SU-DHL-6 (cell line): Measurements from ENCODE around the gene S1PR2.

Experiments used
- CTCF ChIP-seq: fragments of 200-600 bp; sonication (generic); IDR thresholded peaks from one replicate; pipeline ENCODE4 v1.5.1; 2017; ENCODE audit warnings: antibody characterized with exemption, mild to moderate bottlenecking, low read length, moderate library complexity; ENCODE audit not compliant: insufficient read depth, poor library complexity, severe bottlenecking
- EZH2phosphoT487 ChIP-seq: fragments of 200-600 bp; sonication (generic), shearing (Covaris generic); conservative IDR thresholded peaks from 2 replicates; pipeline ENCODE4 v1.6.1; 2018; ENCODE audit warnings: mild to moderate bottlenecking, antibody characterized with exemption, low read length, moderate library complexity, mixed read lengths

DNA sequence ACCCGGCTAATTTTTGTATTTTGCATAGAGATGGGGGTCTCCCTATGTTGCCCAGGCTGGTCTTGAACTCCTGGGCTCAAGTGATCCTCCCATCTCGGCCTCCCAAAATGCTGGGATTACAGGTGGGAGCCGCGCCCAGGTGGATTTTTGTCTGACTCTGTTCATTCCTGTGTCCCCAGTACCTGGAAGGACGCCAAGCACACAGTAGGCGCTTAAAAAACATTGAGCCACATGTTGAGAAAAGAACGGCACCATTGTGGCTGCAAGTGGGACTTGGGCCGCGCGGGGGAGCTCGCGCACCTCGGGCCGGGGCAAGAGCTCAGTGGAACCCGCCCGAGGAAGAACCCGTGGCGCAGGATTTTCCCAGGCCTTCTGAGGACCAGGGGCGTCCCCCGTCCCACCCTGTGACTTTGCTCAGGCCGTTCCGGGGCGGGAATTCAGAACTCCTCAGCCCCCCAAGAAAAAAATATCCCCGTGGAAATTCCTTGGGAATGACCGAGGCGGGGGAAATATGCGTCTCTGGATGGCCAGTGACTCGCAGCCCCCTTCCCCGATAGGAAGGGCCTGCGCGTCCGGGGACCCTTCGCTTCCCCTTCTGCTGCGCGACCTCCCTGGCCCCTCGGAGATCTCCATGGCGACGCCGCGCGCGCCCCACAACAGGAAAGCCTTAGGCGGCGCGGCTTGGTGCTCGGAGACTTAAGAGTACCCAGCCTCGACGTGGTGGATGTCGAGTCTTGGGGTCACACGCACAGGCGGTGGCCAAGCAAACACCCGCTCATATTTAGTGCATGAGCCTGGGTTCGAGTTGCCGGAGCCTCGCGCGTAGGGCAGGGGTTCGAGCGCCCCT lies 38.4 kb upstream of the S1PR2 start:
- TF ChIP-seq CTCF (peak; percentile 79), EZH2phosphoT487 (no peak)
